ENCODE data around the gene ST6GALNAC6.
A peak's percentile ranks its signal among the peaks of the same experiment; 100 is the strongest.

ST6GALNAC6 gene

DNA sequence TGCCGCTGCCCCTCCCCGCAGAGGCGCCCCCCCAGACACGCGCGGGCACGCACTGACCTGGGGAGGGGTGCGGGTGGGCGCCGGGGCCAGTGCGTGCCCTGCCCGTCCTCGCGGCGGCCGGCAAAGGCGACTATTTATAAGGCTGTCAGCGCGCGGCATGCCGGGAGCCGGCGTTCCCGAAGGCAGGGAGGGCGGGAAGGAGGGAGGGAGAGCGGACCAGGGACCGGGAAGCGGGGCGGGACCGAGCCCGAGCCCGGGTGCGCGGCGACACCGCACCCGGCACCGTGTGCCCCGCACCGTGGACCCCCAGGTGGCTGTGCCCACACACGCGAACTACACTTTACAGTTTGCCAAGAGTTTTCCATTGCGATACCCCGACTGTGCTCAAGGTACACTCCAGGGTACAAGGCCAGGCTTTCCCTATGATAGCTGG is 21.8 kb downstream of the ST6GALNAC6 start, which contains the start of gene AK1:
Gene AK1, minus strand, starts transcription at position 110 of the 433 bp plus-strand sequence. CDS start 3,058 bp downstream, outside the sequence.
- TF ChIP-seq, protein P1, sequence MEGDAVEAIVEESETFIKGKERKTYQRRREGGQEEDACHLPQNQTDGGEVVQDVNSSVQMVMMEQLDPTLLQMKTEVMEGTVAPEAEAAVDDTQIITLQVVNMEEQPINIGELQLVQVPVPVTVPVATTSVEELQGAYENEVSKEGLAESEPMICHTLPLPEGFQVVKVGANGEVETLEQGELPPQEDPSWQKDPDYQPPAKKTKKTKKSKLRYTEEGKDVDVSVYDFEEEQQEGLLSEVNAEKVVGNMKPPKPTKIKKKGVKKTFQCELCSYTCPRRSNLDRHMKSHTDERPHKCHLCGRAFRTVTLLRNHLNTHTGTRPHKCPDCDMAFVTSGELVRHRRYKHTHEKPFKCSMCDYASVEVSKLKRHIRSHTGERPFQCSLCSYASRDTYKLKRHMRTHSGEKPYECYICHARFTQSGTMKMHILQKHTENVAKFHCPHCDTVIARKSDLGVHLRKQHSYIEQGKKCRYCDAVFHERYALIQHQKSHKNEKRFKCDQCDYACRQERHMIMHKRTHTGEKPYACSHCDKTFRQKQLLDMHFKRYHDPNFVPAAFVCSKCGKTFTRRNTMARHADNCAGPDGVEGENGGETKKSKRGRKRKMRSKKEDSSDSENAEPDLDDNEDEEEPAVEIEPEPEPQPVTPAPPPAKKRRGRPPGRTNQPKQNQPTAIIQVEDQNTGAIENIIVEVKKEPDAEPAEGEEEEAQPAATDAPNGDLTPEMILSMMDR (IDR thresholded peaks at IDR 0.05; ENCODE audit: low read depth, low read length) = no peak
- DNase-seq (ENCODE audit: low read depth, low spot score) = peak; percentile 51
- H3K4me3 ChIP-seq (ENCODE audit: low read depth, low read length) = peak within 1 kb of the TSS; percentile 53
- in situ Hi-C loops (cut with HindIII; ENCODE audit: low sequenced_read_pairs) = no loop called here

DNA sequence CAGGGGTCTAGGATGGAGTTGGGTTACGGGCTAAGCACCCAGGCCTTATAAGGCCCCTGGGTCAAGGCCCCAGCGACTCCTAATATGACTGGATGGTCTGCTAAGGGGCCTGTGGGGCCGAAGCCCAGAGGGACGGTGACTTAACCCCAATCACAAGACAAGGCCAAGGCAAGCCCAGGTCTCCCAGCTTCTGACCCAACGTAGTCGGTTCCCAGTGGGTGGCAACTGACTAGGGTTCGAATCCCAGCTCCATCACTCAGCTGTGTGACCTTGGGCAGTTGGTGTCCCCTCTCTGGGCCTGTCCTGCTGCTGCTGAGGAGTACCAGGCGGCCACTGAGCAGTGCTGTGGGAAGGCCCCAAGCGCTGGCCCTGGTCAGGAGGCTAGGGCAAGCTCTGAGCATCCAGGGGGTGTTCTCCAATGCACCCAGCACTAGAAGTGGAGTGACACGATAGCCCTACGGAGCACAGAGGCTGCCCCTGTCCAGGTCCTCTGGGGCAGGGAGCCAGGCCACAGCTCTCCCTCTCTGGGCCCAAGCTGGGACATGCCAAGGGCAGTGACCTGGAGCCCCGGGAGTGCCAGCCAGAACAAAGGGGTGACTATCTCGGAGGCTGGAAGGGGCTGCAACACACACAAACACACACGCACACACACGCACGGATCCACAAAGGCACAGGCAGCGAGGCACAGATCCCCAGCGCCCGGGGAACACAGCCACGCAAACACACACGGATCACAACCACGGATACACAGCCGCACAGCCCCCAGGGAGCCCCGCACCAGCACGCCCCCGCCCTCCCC is 22.4 kb downstream of the ST6GALNAC6 start:
- in situ Hi-C loops (cut with HindIII; ENCODE audit: low sequenced_read_pairs) = no loop called here
- no peak for DNase-seq (ENCODE audit: low read depth, low spot score)
- TF ChIP-seq, protein P1 (IDR thresholded peaks at IDR 0.05; ENCODE audit: low read depth, low read length) = no peak
- H3K4me3 ChIP-seq (ENCODE audit: low read depth, low read length) = peak overlapping the region; percentile 53

DNA sequence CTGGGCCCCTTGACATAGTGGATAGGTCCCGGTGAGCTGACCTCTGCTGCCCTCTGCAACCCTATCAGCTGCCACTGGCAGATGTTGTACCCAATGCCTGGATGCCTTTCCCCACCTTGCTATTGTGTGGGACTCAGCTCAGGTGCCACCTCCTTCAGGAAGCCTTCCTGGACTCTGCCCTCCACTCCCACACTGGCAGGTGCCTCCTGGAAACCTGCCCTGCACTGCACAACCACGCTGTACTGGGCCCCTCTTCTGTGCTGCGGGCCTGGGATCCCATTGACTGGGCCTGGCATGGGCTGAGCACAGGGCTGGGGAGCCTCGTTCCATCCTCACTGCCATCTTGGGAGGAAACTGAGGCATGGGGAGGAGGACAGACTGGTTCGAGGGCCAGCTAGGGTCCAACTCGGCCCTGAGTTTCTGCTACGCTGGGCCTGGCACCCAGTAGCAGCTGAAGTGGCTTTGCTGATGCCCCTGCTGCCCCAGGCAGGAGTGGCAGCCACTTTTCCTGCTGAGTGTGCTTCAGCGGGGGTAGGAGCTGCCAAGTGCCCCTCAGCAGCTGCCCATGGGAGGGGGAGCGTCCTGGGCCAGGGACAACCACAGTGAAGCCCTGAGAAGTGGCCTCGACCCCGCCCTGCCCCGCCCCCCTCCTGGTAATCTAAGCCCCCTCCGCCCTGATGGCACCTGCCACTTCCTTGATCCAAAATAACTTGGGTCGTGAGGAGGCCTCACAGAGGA is 23.2 kb downstream of the ST6GALNAC6 start:
- DNase-seq (ENCODE audit: low read depth, low spot score) = no peak
- in situ Hi-C loops (cut with HindIII; ENCODE audit: low sequenced_read_pairs) = no loop called here
- peak overlapping the region; percentile 13 for H3K4me3 ChIP-seq (ENCODE audit: low read depth, low read length)
- TF ChIP-seq, protein P1 (IDR thresholded peaks at IDR 0.05; ENCODE audit: low read depth, low read length) = no peak

DNA sequence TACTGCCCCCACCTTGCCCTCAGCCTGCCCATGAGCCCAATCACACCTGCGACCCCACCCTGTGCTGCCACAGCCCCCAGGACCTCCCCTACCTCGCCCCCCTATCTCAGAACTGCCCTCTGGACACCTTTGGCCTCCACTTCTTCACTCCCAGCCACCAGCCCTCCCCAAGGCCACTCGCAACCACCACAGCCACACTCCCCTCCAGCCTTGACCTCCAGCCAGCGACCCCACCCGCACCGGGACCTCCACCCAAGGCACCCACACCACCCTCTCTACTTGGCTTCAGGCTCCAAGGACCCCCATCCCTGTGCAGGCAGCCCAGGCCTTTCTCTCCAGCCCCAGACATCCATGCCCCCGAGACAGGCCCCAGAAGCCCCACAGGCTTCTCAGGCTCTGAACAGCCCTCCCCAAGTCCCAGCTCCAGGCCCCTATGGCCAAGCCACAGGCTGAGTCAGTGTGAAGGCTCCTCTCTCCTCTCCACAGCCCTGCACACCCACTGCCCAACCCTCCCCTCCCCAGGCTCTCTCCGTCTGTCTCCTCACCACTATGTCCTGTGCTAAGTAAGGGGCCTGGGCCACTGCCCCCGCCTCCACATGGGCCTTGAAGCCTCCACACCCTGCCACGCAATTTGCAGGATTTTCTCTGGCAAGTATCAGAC is 24.0 kb downstream of the ST6GALNAC6 start:
- peak overlapping the region; percentile 18 for H3K4me3 ChIP-seq (ENCODE audit: low read depth, low read length)
- in situ Hi-C loops (cut with HindIII; ENCODE audit: low sequenced_read_pairs) = no loop called here
- TF ChIP-seq, protein P1 (IDR thresholded peaks at IDR 0.05; ENCODE audit: low read depth, low read length) = no peak
- peak; percentile 75 for DNase-seq (ENCODE audit: low read depth, low spot score)

DNA sequence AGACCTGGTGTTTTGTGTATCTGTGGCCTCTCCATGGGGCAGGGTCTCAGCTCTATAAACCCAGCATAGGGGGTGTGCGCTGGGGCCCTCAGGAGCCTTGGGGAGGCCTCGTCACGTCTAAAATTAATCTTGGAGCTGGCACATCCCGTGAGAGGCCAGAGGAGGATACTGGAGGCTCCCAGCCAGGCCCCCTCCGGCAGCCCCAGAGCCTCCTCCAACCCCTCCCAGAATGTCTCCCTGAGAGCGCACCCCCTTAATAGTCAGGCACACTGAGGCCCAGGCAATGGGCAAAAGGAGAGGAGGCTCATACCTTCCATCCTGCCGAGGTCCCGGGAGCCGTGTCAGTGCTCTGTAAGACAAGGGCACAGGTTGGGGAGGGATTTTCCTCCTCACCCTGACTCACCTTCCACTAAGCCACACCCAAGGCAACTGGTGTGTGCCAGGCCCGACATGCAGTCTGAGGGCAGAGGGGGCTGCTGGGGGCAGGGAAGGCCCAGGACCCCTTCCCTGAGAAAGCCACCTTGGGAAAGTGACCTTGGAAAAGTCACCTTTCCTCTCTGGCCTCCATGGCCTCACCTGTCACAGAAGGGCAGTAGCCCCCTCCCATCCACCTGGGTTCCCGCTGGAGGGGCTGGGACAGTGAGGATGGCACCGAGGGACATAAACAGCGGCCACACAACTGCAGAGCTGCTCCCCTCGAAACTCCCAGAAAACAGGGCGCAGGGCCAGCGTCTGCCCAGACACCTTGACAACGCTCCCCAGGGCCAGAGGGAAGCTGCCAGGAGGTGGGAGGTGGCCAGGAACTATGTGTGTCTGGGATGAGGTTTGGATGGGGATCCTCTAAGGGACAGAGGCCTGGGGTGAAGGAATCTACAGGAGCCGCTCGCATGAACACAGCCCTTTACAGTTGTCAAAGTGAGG is 24.8 kb downstream of the ST6GALNAC6 start:
- TF ChIP-seq, protein P1 (IDR thresholded peaks at IDR 0.05; ENCODE audit: low read depth, low read length) = no peak
- DNase-seq (ENCODE audit: low read depth, low spot score) = no peak
- H3K4me3 ChIP-seq (ENCODE audit: low read depth, low read length) = no peak overlapping the region
- in situ Hi-C loops (cut with HindIII; ENCODE audit: low sequenced_read_pairs) = no loop called here
